Mucosa of gallbladder (tissue), 1 donor: ENCODE measurements around the gene HSD17B2. TPM values are rescaled to one million over a fixed set of nuclear protein-coding genes. Genes with fewer than 3 reads are reported as not detected.

Experiments used
- DNase-seq: peaks from one replicate; pipeline ENCODE4 v3.0.0-alpha.2; 2020; ENCODE audit warnings: low spot score
- total RNA-seq: library from RNA; stranded (reverse); gene quantifications from one replicate; pipeline ENCODE4 v1.2.1, GENCODE V29; 2021
- donor health status: DM: no; HTN: no; CAD: no.

The HSD17B2 gene
- total RNA-seq, 1 donor from 2014 or later = 114 TPM

DNA sequence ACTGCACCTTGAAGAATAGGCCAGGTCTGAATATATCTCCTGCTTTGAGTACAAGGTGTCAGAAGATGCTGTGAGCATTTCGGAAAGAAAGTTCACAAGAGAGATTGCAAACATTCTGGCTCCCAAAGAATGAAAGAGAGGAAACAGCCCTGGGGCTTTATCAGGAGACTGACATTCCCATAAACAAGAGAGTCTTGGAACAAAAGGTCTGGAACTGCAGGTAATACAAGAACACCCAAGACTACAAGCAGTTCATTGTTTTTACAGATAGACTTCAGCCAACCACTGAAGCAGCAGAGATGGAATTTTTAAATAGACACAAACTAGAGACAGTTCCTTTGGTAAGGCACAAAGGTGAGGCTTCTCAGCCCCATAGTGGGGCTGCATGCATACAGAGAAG lies 14.4 kb downstream of the HSD17B2 start:
- DNase-seq = no peak

DNA sequence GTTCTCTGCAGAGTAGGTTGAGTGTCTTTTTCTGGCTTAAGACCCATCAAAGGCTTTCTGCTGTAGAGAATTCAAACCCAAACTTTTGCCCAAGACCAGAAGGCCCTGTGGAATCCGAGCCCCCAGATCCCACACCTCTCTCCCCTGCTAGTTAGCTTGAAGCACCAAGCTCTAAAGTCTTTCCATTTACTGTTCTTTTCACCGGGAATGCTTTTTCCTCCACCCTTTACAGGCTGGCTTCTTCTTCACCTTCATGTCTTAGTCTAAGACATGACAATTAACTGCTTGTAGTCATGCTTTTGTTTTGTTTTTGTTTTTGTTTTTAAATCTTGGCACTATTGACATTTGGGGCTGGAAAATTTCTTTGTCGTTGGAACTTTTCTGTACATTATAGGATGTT lies 15.5 kb downstream of the HSD17B2 start:
- DNase-seq = no peak

DNA sequence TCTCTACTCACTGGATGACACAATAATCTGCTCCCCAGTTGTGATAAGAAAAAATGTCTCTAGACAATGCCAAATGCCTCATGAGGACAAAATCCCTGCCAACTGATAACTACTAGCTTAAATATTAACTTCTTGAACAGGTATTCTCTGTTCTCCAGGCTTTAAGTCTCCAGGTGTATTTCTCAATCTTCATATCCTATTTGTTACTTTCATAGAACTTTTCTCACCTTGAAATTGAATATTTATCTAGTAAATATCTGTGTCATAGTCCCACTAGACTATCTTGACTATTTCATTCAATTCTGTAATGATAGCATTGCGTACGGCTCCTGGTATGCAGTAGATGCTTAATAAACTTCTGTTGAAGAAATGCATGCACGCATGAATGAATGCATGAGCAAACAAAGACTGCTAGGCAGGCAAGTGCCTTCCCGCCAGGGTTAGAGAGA lies 15.9 kb downstream of the HSD17B2 start:
- DNase-seq = no peak

GRCh38 chr16:82051656-82052055 lies 16.6 kb downstream of the HSD17B2 start:
- no peak for DNase-seq

DNA sequence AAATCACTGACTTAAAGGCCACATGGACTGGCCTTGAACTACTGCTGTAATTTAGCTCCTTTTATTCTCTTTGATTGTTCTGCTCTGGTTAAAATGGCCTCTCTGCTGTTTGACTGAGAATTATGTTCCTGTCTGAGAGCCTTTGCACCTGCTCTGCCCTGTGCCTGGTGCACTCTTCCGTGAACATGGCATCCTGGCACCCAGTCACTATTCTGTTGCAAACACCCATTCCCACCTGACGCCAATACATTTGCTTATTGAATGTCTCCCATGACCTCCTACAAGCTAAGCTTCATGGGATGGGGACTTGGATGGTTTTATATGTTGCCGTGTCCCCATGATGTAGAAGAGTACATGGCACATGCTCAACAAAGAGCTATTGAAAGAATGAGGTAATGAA lies 20.1 kb downstream of the HSD17B2 start:
- no peak for DNase-seq

- no peak for DNase-seq
These were observed 20.9 kb downstream of the HSD17B2 start for GRCh38 chr16:82055728-82056549.

DNA sequence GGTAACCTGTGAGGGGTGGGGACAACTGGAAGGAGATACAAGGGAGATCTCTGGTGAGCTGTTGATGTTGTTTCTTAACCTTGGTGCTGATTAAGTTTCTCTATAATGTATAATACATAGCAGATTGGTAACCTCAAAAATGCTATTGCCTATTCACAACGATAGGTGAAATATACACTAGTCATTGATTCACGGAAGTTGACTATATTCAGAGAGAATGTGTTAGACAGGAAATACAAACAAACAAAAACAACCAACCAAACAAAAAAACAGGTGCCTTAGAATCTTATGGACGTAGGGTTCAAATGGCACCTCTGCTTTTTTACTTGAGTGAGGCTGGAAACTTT lies 21.5 kb downstream of the HSD17B2 start:
- DNase-seq = no peak

- no peak for DNase-seq
These were observed 24.3 kb downstream of the HSD17B2 start for GRCh38 chr16:82059161-82059982.

- DNase-seq = no peak
These were observed 24.9 kb downstream of the HSD17B2 start for GRCh38 chr16:82059983-82060421.

GRCh38 chr16:82061861-82062525 lies 26.9 kb downstream of the HSD17B2 start:
- no peak for DNase-seq

- no peak for DNase-seq
These were observed 27.6 kb downstream of the HSD17B2 start for GRCh38 chr16:82062645-82063058.

DNA sequence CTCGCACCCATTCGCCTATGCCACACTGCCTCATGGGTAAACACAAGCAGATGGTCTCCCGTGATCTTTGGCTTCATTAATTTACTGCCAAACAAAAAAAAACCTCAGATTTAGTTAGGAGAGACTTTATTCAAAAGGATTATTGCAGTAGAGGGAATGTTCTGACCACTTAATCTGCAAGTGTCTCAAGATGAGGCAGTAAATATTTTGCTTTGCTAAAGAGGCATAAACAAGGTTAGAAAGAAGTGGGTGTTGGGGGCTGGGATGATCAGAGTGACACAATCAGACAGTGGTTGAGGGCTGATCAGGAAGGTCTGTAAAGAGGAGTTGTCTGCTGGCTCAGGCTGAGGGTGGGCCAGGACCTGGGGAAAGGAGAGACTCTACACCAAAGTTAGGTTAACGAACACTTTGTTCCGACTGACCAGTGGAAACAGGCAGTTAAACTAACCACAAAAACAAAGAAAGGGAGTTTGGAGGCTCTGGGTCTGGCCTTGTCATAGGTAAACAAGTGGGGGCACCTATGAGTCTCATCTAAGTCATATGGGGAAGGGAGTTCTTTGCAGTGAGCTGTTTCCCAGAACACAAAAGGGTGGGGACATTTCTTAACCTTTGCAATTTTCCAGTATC lies 28.5 kb downstream of the HSD17B2 start:
- DNase-seq = no peak

- no peak for DNase-seq
These were observed 32.2 kb downstream of the HSD17B2 start for GRCh38 chr16:82067042-82067803.

- no peak for DNase-seq
These were observed 32.8 kb downstream of the HSD17B2 start for GRCh38 chr16:82067804-82068325.

GRCh38 chr16:82070656-82071369 lies 35.8 kb downstream of the HSD17B2 start:
- DNase-seq = no peak

- no peak for DNase-seq
These were observed 36.4 kb downstream of the HSD17B2 start for GRCh38 chr16:82071421-82071820.

- no peak for DNase-seq
These were observed 37.3 kb downstream of the HSD17B2 start for GRCh38 chr16:82072313-82072712.

DNA sequence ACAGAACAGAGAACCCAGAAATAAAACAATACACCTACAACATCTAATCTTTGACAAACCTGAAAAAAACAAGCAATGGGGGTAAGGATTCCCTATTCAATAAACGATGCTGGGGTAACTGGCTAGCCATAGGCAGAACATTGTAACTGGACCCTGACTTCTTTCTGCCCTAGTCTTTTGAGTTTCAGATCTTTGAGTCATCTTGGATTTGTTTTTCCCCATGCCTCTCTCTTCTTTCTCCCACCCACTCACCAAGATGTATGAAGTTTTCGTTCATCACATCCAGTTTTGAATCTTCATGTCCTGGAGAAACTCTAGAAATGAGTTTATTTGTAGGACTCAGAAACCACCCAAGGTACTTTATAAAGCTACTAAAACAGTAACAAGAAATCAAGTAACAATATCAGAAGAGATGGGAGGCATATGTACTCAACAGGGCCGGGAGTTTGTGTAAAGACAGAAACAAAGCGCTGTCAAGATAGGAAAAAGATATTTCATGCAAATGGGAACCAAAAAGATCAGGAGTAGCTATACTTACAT lies 39.0 kb downstream of the HSD17B2 start:
- DNase-seq = no peak

DNA sequence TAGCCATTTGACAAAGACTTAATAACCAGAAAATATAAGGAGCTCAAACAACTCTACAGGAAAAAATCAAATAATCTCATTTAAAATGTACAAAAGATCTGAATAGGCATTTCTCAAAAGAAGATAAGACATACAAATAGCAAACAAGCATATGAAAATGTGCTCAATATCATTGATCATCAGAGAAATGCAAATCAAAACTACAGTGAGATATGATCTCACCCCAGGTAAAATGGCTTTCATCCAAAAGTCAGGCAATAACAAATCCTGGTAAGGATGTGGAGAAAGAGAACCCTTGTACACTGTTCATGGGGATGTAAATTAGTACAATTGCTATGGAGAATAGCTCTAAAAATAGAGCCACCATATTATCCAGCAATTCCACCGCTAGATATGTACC lies 43.1 kb downstream of the HSD17B2 start:
- DNase-seq = no peak

DNA sequence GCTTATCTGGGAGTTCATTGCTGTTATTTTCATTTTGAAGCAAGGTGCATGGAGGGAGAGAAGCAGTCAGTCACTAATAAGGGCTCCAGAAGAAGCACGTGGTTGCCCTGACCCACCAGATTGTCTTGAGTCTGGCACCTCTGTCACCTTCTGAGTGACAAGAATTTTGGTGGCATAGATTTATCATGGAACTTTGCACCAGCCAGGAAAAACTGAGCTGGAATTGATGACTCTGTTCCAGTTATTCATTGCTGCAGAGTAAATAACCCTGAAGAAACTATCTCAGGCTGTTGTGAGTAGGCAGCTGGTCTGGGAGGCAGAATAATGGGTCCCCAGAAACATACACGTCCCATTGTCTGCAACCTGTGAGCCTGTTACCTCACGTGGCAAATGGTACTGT lies 44.8 kb downstream of the HSD17B2 start:
- peak; percentile 51 for DNase-seq
